Activated naive CD8-positive, alpha-beta T cell treated with anti-CD3 and anti-CD28 coated beads, Interleukin-2, amount 10 ng/mL, durations not matched to agents 7 days and 5 days (primary cell): ENCODE results near the gene STK11IP. TPM values are rescaled to one million over a fixed set of nuclear protein-coding genes. Genes with fewer than 3 reads are reported as not detected.

ENCODE experiments used
- ATAC-seq: fragments of 150-1000 bp; cut with Tn5 transposase; one replicate; pipeline ENCODE4 v1.10.0; 2021; ENCODE audit warnings: low read depth, moderate library complexity
- POLR2A ChIA-PET: fragments of 350-600 bp; sonication (Branson Sonifier 250); formaldehyde crosslinking; loops from one replicate; lab custom pipeline; 2021; ENCODE audit warnings: antibody characterized with exemption; lab: Charles Lee
- DNase-seq: peaks from one replicate; pipeline ENCODE4 v3.0.0; 2021
- H3K27ac Mint-ChIP-seq: one replicate; pipeline ENCODE4 v1.8.0; 2022; ENCODE audit warnings: mild to moderate bottlenecking, mixed read lengths
- H3K27me3 Mint-ChIP-seq: one replicate; pipeline ENCODE4 v1.8.0; 2022; ENCODE audit warnings: mild to moderate bottlenecking, moderate library complexity, mixed read lengths
- H3K36me3 Mint-ChIP-seq: one replicate; pipeline ENCODE4 v1.8.0; 2021; ENCODE audit warnings: mild to moderate bottlenecking, mixed read lengths
- H3K4me1 Mint-ChIP-seq: one replicate; pipeline ENCODE4 v1.8.0; 2021; ENCODE audit warnings: mixed read lengths
- H3K4me3 Mint-ChIP-seq: one replicate; pipeline ENCODE4 v1.8.0; 2022; ENCODE audit warnings: mild to moderate bottlenecking, moderate library complexity, mixed read lengths
- H3K9me3 Mint-ChIP-seq: one replicate; pipeline ENCODE4 v1.8.0; 2021; ENCODE audit warnings: mixed read lengths
- total RNA-seq, 2 experiments: library from RNA; stranded (reverse); gene quantifications; one replicate each; pipeline ENCODE4 v1.2.3, GENCODE V29; 2021

The STK11IP gene
- total RNA-seq, 2 experiments from 2014 or later: 36.3 to 37.5 TPM

DNA sequence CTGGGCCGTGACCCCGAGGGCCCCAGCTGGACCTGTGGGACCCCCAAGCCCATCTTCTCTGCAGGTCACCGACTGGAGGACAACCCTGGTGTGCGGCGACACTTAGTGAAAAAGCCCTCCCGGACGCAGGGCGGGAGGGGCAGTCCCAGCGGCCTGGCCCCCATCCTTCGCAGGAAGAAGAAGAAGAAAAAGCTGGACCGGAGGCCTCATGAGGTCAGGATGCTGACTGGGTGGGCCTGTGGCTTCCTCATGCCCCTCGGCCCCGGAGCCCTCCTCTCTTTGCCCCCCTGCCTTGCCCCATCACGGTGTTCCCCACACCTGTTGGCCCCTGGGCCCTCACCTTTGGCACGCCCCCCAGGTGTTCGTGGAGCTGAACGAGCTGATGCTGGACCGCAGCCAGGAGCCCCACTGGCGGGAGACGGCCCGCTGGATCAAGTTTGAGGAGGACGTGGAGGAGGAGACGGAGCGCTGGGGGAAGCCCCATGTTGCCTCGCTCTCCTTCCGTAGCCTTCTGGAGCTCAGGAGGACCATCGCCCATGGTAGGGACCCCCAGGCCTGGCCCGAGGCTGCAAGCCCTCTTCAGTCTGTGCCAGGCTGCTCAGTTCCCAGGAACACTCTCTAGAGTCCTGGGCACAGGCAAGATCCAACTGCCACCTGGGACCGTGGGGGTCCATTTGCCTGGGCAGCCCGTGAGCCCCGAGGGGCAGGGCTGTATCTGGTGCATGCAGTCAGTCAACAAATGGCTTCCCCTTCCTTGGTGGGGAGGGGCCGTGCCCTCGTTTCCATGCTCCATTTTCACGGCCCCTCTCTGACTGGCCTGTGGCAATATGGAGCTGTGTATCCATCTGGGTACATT is 34.5 kb downstream of the STK11IP start:
- peak; percentile 19 for DNase-seq
- Mint-ChIP-seq H3K4me1 (no peaks in the 10 kb centered on the region), H3K36me3 (no peaks in the 10 kb centered on the region), H3K4me3 (no peak overlapping the region), H3K9me3 (no peaks in the 10 kb centered on the region), H3K27ac (no peak overlapping the region), H3K27me3 (peaks cover 4% of the 10 kb centered on the region)
- no peak for ATAC-seq
- POLR2A ChIA-PET: no interaction called here

DNA sequence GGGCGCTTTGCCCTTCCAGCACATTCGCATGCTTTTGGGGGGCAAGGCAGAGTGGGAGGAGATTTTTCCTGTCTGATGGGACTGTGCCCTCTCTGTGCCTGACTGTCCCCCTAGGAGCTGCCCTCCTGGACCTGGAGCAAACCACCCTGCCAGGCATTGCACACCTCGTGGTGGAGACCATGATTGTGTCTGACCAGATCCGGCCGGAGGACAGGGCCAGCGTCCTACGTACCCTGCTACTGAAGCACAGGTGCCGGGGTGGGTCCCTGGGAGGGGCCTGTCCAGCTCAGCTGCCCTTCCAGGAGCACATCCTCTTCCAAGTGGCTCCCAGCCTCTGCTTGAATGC is 35.1 kb downstream of the STK11IP start:
- no peak for DNase-seq
- no peaks in the 10 kb centered on the region for H3K36me3 Mint-ChIP-seq
- H3K4me3 Mint-ChIP-seq: no peak overlapping the region
- H3K4me1 Mint-ChIP-seq: no peaks in the 10 kb centered on the region
- H3K27me3 Mint-ChIP-seq: peaks cover 4% of the 10 kb centered on the region
- no peak for ATAC-seq
- H3K27ac Mint-ChIP-seq: no peak overlapping the region
- no peaks in the 10 kb centered on the region for H3K9me3 Mint-ChIP-seq
- POLR2A ChIA-PET: no interaction called here

DNA sequence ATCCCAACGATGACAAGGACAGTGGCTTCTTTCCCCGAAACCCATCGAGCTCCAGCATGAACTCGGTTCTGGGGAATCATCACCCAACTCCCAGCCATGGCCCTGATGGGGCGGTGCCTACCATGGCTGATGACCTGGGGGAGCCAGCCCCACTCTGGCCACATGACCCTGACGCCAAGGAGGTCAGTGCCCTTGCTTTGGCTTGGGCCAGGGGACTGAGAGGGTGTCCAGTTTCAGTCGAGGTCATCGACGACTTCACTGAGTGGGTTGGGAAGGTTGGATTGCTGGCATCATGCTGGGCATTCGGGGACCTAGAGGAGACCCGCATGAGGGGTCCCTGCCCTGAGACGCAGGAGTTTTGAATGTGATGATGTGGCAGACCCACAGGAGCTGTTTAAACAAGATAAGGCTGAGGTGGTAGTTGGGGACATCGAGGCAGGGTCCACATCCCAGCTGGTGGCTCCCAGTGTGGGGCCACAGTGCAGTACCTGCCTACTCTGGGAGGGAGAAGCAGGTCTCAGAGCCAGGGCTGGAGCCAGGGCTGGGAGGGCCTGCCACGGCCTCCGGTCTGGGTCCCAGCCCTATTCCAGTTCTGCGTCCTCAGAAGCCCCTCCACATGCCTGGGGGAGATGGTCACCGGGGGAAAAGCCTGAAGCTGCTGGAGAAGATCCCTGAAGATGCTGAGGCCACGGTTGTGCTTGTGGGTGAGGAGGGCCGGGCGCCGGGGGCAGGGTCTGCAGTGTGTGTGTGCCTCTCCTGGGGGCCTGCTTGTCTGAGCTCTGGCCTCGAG is 35.8 kb downstream of the STK11IP start:
- H3K36me3 Mint-ChIP-seq: no peaks in the 10 kb centered on the region
- H3K27ac Mint-ChIP-seq: no peak overlapping the region
- ATAC-seq: no peak
- DNase-seq: peak; percentile 23
- peaks cover 4% of the 10 kb centered on the region for H3K27me3 Mint-ChIP-seq
- no peak overlapping the region for H3K4me3 Mint-ChIP-seq
- H3K4me1 Mint-ChIP-seq: no peaks in the 10 kb centered on the region
- H3K9me3 Mint-ChIP-seq: no peaks in the 10 kb centered on the region
- POLR2A ChIA-PET: no interaction called here

DNA sequence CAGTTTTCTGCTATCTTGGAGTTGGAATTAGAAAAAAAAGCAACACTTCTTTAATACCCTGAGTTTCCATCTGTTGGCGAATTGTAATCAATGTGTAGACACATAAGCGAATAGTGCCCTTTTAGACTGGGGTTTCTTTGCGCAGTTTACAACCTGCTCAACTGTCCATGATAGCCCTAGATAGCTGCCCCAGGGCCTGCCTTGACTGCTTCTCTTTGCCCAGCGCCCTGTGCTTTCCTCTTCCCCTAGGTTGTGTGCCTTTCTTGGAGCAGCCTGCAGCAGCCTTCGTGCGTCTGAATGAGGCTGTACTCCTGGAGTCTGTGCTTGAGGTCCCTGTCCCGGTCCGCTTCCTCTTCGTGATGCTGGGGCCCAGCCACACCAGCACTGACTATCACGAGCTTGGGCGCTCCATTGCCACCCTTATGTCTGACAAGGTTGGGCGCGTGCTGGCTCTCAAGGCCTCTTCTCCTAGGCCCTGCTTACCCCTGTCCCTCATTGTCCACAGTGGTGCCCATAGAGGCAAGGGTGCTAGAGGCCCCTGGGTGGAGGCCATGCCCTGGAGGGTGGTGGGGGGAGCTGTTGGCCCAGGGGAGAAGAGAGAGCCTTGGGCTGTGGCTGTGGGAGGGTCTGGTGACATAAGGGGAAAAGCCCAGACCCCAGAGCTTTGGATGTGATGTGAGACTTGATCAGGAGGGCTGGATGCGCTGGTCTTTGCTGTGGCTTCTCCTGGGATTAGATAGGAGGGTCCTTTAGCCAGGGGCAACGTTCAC is 36.7 kb downstream of the STK11IP start:
- peaks cover 6% of the 10 kb centered on the region for H3K4me1 Mint-ChIP-seq

DNA sequence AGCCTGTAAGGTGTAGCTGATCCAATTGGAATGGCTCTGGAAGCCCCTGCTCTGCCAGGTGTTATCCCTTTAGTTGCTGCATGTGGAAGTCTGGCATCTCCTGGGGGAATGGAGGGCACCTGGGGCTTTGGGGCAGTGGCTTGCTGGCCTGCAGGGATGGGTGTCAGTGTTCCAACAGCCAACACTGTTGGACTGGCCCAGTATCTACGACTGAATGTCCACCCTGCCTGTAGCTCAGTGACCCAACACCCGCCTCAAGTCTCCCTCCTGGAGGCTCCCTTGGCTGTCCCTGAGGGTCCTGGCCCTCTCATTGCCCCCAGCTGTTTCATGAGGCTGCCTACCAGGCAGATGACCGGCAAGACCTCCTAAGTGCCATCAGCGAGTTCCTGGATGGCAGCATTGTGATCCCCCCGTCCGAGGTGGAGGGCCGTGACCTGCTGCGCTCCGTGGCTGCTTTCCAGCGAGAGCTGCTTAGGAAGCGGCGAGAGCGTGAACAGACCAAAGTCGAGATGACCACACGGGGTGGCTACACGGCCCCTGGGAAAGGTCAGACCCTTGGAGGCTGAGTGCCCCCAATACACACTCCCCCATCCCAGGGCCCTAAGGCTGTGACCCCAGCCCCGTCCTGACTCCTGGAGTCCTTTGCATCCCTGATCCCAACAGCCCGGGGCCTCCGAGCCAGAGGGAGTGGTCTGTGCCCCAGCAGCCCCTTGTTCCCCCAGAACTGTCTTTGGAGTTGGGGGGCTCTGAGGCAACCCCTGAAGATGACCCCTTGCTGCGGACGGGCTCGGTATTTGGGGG is 37.5 kb downstream of the STK11IP start:
- Mint-ChIP-seq H3K4me1 (peaks cover 6% of the 10 kb centered on the region), H3K9me3 (no peaks in the 10 kb centered on the region), H3K36me3 (no peaks in the 10 kb centered on the region), H3K4me3 (no peak overlapping the region), H3K27me3 (peaks cover 3% of the 10 kb centered on the region), H3K27ac (no peak overlapping the region)
- ATAC-seq (no peak), DNase-seq (peak; percentile 16)
- POLR2A ChIA-PET: no interaction called here

More for the DNA sequence above, 36.7 kb downstream of the STK11IP start:
- no peak overlapping the region for H3K4me3 Mint-ChIP-seq
- no peaks in the 10 kb centered on the region for H3K9me3 Mint-ChIP-seq
- POLR2A ChIA-PET: no interaction called here
- no peaks in the 10 kb centered on the region for H3K36me3 Mint-ChIP-seq
- H3K27ac Mint-ChIP-seq: no peak overlapping the region
- ATAC-seq (no peak), DNase-seq (peak; percentile 25)
- H3K27me3 Mint-ChIP-seq: peaks cover 2% of the 10 kb centered on the region

DNA sequence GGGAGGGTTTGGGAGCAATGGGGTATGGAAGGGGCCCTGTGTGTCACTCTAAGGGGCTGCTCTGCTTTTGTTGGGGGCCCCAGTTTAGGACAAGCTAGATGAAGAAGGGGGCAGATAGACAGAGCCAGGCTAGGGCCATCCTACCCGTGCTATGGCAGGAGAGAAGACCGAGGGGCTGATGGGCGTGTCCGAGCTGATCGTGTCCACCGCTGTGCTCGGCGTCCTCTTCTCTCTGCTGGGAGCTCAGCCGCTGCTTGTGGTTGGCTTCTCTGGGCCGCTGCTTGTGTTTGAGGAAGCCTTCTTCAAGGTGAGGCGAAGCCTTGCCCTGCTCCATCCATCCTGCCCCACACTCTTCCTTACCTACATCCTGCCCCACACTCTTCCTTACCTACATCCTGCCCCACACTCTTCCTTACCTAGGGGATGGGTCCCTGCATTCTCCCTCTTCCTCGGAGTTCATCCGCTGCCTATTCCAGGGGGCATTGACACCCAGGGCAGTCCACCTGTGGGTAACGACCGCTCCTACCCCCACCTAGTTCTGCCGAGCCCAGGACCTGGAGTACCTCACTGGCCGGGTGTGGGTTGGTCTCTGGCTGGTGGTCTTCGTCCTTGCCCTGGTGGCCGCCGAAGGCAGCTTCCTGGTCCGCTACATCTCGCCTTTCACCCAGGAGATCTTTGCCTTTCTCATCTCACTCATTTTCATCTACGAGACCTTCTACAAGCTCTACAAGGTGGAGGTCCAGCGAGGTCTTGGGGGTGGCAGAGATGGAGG is 38.7 kb downstream of the STK11IP start:
- peaks cover 6% of the 10 kb centered on the region for H3K4me1 Mint-ChIP-seq
- peaks cover 4% of the 10 kb centered on the region for H3K27me3 Mint-ChIP-seq
- H3K27ac Mint-ChIP-seq: no peak overlapping the region
- no peak for ATAC-seq
- H3K9me3 Mint-ChIP-seq: no peaks in the 10 kb centered on the region
- DNase-seq: no peak
- no peaks in the 10 kb centered on the region for H3K36me3 Mint-ChIP-seq
- POLR2A ChIA-PET: no interaction called here
- no peak overlapping the region for H3K4me3 Mint-ChIP-seq

DNA sequence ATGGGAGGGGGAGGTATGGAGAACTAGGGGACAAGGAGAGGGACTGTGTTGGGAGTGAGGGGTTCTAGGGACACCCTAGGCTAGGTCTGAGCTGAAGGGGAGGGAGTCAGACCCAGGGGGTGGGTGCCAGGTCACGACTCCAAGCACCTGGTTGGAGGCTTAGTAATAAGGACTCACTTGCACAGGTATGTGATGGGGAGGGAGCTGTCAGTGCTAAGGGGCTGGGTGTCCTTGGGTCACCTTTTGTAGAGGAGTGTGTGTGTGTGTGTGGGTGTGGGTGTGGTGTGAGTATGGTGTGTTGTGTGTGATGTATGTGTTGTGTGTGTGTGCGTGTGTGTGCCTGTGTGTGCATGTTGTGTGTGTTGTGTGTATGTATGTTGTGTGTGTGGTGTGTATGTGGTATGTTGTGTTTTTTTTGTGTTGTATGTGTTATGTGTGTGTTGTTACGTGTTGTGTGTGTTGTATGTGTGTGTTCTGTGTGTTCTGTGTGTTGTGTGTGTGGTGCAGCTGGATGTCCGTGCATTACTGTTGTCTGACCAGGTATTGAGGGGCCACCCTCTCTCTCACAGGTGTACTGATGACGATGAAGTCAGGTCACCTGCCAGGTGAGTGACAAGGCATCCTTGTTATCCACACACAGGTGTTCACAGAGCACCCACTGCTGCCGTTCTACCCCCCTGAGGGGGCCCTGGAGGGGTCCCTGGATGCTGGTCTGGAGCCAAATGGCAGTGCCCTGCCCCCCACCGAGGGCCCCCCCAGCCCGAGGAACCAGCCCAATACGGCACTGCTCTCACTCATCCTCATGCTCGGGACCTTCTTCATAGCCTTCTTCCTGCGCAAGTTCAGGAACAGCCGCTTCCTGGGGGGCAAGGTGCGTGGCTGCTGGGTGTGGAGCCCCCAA is 39.5 kb downstream of the STK11IP start:
- DNase-seq (peak; percentile 20), ATAC-seq (no peak)
- no peak overlapping the region for H3K27ac Mint-ChIP-seq
- no peaks in the 10 kb centered on the region for H3K36me3 Mint-ChIP-seq
- no peak overlapping the region for H3K4me3 Mint-ChIP-seq
- H3K9me3 Mint-ChIP-seq: no peaks in the 10 kb centered on the region
- peaks cover 8% of the 10 kb centered on the region for H3K4me1 Mint-ChIP-seq
- POLR2A ChIA-PET: interaction anchor here (0.6 kb wide), 1 partner anchor 38 kb away, joined by 3 read pairs; no protein-coding TSS in a partner anchor
- peaks cover 4% of the 10 kb centered on the region for H3K27me3 Mint-ChIP-seq

DNA sequence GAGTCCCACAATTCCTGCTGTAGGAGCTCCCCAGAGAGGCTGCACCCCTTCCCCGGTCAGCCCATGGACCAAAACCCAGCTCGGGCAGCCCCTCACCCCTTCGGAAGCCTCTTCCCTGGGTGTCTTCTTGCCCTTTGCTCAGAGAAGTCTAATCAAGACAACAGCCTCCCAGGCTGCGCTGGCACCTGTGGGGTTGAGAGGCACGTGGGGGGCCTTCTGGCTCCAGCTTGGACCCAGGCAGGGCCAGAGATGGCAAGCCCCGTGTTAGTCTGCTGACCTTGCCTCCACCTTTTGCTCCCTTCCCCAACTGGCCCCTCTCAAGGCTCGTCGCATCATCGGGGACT is 40.2 kb downstream of the STK11IP start:
- Mint-ChIP-seq H3K9me3 (no peaks in the 10 kb centered on the region), H3K4me1 (peaks cover 14% of the 10 kb centered on the region), H3K27me3 (peaks cover 4% of the 10 kb centered on the region), H3K36me3 (no peaks in the 10 kb centered on the region), H3K27ac (no peak overlapping the region), H3K4me3 (no peak overlapping the region)
- POLR2A ChIA-PET: interaction anchor here (0.6 kb wide), 1 partner anchor 39 kb away, joined by 3 read pairs; no protein-coding TSS in a partner anchor
- ATAC-seq (no peak), DNase-seq (peak; percentile 26)

DNA sequence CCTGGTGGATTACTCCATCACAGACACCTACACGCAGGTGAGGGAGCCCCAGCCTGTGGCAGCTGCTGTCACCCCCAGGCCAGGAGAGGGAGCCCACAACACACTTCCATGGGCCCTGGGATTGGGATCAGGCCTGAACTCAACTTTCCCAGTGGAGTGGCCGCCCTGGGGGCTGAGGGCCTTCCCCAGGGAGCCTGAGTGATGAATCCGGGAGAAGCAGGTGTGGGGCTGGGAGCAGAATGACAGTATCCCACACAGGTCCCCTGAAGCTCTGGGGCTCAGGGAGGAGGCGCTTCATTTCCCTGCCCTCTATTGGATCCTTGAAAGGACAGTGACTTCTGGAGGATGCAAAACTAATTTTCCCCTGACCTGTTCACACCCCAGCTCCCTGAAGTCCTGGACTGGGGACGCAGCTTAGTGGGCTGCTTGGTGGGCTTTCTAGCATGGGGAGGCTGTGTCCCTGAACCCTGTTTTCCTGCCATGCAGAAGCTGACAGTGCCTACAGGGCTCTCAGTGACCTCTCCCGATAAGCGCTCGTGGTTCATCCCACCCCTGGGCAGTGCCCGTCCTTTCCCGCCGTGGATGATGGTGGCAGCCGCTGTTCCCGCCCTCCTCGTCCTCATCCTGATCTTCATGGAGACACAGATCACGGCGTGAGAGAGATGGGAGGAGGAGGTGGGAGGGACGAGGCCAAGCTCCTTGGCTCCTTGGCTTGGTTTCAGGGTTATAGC is 40.7 kb downstream of the STK11IP start:
- POLR2A ChIA-PET: interaction anchor here (0.6 kb wide), 1 partner anchor 39 kb away, joined by 3 read pairs; no protein-coding TSS in a partner anchor
- ATAC-seq: no peak
- Mint-ChIP-seq H3K27ac (no peak overlapping the region), H3K36me3 (no peaks in the 10 kb centered on the region), H3K4me3 (no peak overlapping the region), H3K9me3 (no peaks in the 10 kb centered on the region), H3K4me1 (peaks cover 14% of the 10 kb centered on the region), H3K27me3 (peaks cover 4% of the 10 kb centered on the region)
- DNase-seq: no peak

DNA sequence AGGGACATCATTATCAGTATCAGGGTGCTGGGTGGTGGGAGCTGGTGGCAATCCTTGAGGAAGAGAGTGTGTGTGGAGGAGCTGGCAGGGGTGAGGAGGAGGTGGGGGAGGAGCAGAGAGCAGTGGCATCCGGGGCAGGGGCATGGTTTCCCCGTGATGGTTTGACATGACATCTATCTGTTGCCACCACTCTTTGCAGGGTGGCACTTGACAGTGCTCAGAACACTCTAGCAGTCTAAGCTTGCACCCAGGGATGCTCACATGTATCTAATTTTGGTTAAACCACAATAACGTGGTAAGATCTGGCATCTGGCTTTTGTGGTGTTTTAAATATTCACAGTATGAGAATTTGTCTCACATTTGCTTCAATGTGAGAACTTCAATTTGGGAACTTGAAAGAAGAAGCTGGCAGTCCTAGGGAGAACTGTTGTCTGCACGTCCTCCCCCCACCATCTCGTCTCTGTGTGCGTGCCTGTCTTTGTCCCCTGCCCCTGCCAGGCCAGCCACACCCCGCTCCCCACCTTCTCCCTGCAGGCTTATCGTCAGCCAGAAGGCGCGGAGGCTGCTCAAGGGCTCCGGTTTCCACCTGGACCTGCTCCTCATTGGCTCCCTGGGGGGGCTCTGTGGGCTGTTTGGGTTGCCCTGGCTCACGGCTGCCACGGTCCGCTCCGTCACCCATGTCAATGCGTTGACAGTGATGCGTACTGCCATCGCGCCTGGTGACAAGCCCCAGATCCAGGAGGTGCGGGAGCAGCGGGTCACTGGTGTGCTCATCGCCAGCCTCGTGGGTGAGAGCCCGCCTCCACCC is 41.5 kb downstream of the STK11IP start:
- Mint-ChIP-seq H3K9me3 (no peaks in the 10 kb centered on the region), H3K27ac (no peak overlapping the region)
- no peak for ATAC-seq

More for the DNA sequence above, 41.5 kb downstream of the STK11IP start:
- Mint-ChIP-seq H3K36me3 (no peaks in the 10 kb centered on the region), H3K4me3 (no peak overlapping the region), H3K27me3 (peaks cover 4% of the 10 kb centered on the region), H3K4me1 (peaks cover 14% of the 10 kb centered on the region)
- no peak for DNase-seq
- POLR2A ChIA-PET: no interaction called here
